Measurements from ENCODE around the gene ASGR2.
"Not testable (repeated sequence)": the region's sequence is repeated elsewhere in the genome, so short reads cannot be mapped to it uniquely, and the experiment has no call there.

Gene ASGR2

DNA sequence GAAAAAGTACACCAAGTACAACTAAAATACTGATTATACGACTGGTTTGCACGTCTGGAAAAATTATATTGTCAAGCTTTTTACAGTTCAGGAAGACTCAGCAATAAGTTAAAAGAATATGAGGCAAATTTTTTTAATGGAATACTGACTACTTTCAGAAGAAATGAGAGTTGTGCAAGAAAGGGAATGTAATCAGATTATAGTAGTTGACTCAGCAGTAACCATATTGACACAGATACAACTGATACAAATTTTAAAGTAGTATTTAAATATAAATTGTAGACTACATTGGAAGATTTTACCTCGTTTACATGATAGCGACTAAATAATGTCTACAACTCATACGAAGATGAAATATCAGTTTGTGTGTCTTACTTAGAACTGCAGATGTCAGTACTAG, 16.7 kb downstream of the ASGR2 start:
- no peak for FAIRE-seq

DNA sequence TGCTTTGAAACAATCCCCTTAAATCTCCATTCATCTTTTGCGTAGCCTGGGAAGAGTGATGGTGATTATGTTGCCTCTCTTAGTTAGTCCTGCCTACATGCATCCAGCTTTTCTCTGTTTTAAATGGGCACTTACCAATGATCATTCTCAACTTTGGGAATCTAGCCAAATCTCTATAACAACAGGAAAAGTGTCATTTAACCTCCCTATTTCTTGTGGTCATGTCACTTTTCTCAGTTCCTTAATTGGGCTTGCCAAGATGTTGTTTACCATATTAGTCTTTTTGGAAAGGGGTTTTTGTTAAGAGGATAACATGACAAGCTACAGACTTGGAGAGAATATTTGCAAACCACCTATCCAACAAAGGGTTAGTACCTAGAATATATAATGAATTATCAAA, 19.0 kb downstream of the ASGR2 start:
- no peak for FAIRE-seq

GRCh38 chr17:7094652-7095019, 20.0 kb downstream of the ASGR2 start:
- FAIRE-seq, result no peak

GRCh38 chr17:7091311-7092005, 23.2 kb downstream of the ASGR2 start:
- FAIRE-seq, result not testable (repeated sequence)

- FAIRE-seq, result not testable (repeated sequence)
Observed at GRCh38 chr17:7089570-7089969, 25.1 kb downstream of the ASGR2 start.

DNA sequence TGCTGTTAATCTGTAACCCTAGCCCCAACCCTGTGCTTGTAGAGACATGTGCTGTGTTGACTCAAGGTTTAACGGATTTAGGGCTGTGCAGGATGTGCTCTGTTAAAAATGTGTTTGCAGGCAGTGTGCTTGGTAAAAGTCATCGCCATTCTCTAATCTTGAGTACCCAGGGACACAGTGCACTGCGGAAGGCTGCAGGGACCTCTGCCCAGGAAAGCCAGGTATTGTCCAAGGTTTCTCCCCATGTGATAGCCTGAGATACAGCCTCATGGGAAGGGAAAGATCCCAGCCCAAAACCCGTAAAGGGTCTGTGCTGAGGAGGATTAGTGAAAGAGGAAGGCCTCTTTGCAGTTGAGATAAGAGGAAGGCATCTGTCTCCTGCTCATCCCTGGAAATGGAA, 26.2 kb downstream of the ASGR2 start:
- FAIRE-seq, result not testable (repeated sequence)

DNA sequence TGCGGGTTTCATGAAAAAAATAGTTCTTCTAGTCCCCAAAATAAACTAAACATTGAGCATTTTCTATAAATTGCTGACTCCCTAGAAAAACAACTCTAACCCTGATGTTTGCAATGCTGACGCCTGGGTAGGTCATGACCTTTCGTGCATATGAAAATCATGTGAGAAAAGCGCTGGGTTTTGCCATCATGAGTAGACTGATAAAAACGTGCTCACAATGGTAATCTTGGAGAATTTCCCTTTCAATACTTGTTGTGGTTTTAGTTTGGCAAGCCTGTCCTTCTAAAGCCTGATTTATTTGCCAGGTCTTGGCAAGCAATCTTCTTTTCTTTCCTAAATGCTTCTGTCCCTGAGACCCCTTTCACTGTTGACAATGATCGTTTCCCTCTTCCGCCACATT, 30.5 kb downstream of the ASGR2 start:
- FAIRE-seq, result no peak

DNA sequence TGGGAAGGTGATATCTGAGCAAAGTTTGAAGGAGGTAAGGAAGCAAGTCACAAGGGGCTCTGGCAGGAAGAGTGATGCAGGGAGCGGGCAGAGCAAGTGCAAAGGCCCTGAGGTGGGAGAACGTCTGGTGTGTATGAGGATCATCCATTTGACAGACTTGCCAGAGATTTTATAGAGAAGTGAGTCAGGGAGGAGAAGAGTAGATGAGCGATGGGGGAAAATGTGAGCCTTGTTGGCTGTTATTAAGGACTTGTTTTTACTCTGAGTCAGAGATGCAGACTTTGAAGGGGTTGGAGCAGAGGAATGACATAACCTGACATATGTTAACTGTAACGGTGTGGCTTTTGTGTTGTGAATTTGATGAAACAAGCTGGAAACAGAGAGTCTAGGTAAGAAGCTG, 31.0 kb downstream of the ASGR2 start:
- no peak for FAIRE-seq

DNA sequence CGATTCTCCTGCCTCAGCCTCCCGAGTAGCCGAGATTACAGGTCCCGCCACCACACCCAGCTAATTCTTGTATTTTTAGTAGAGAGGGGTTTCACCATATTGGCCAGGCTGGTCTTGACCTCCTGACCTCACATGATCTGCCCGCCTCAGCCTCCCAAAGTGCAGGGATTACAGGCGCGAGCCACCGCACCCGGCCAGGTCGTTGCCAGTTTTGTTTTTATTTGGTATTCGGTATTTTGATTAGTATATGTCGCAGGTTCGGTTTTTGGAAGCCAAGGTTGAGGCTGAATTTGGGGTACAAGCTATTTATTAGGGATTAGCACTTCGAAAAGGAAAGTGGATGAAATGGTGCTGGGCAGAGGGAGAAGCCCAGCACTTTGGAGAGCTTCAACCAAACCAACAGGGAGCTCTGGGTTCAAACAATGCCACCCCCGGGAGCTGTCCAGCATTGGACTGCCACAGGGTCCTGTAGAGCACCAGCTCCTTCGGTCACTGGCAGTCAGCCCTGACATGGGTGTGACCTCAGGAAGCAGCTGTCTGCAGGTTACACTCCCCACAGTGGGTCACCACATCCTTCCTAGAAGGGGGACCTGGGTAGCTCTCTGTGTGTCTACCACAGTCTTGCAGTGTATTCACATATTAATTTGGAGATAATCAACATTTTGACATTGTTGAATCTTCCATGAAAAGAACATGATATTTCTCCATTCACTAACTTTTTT, 33.1 kb downstream of the ASGR2 start:
- no peak for FAIRE-seq

DNA sequence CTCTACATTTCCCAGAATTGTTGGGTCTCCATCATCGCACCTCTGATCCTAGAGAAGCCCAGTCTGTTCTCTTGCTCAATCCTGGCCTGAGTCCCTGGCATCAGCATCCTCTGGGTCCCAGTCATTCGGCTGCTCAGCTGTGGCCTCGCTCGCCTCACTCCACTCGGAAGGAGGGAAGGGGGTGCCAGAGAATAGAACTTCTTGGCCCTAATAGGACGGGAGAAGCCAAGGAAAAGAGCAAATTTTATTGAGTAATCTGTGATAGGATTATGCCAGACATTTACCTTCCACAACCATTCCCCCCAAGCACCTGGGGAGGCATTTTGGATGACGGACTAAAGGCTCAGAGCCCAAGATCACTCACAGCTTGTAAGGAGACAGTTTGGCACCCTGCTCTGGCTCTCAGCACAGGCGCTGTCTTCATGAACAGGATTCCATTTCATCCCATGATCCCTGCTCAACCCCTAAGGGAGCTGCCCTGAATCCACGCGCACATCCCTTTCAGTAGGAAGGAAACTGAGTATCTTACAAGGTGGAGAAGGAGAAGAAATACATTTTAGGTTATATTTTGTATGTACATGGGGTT, 34.1 kb downstream of the ASGR2 start:
- FAIRE-seq, result no peak

GRCh38 chr17:7079581-7080455, 34.8 kb downstream of the ASGR2 start, which contains the start of gene CLEC10A:
CLEC10A (minus strand) TSS chr17:7080251; CDS start chr17:7078812, 1,439 bp downstream.
- FAIRE-seq, result no peak

DNA sequence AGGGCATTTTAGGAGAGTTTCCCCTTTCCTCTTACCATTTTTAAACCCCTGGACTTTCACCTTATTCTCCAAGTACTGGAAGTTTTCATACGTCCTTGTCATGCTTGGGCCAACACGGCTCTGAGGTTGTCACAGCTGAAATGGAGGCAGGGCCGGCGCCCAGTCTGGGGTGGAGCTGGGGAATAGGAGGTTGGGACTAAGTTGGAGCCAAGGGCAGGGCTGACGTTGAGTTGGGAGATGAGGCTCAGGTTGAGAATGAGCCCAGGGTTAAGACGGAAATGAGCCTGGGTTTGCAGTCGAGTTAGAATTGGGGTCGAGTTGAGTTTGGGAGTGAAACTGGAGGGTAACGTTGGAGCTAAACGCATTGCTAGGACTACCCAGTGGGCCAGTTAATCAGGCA, 35.9 kb downstream of the ASGR2 start:
- FAIRE-seq, result no peak

DNA sequence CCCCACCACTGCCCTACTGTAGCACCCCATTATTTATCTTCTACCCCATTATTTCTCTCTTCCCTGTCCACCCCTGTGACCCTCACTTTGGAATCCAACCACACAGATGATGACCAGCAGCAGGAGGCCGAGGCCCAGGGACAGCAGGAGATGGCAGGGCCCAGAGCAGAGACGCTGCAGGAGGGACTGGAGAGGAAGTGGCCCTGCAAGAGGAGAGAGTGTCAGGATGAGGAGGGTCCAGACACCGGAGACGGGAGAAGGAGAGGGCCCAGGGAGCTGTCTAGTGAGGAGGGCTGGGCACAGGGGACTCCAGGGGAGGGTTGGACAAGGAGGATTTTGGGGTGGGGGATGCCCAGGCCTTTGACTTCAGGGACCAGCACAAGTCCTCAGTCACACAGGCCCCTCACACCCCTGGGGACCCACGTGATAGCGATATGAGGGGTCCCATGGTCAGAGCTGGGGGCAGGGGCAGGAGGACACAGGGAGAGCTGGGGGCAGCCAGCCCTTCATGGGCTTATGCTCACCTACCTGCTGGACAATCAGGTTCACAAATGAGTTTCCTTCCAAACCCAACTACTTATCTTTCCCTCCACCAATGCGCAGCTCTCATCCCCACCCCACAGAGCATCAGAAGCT, 36.6 kb downstream of the ASGR2 start:
- FAIRE-seq, result no peak

- FAIRE-seq, result no peak
Observed at GRCh38 chr17:7074931-7075330, 39.7 kb downstream of the ASGR2 start.

- FAIRE-seq, result no peak
Observed at GRCh38 chr17:7072406-7072805, 42.2 kb downstream of the ASGR2 start.

DNA sequence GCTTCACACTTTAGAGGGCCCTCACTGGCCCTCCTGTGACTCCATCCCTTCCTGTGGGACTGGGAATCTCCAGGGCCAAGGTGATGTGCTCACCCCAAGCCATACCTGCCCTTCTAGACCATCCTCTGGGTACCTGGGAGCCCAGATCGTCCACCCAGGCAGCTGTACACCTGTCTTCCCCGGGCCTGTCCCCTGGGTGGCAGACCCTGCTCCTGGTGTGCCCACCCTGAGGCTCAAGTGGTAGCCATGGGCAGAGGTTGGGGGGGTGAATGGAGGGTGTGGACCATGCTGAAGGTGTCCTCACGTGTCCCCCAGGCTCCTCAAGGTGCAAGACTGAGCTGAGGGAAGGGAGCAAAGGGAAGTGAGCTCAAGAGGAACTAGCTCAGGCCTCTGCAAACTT, 43.9 kb downstream of the ASGR2 start:
- FAIRE-seq, result no peak

- no peak for FAIRE-seq
Observed at GRCh38 chr17:7068268-7068667, 46.4 kb downstream of the ASGR2 start.

GRCh38 chr17:7067198-7067597, 47.4 kb downstream of the ASGR2 start:
- no peak for FAIRE-seq

DNA sequence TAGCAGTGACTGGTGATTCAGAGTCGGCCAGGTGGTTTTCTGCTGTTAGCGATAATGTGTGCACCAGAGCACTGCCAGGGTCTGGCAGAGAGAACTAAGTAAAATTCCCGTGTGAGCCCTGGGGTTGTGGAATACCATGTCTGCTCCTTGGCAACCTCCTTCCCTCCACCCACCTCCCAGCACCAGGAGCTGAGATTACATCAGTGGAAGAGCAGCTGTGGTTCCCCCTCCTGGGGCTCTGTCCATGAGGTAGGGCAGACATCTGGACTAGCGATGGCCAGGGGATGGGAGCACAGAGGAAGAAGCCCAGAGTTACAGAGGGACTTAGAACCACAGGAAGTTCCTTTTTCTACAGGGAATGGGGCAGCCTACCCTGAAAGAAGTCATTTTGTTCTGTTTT, 50.4 kb downstream of the ASGR2 start:
- FAIRE-seq, result no peak

DNA sequence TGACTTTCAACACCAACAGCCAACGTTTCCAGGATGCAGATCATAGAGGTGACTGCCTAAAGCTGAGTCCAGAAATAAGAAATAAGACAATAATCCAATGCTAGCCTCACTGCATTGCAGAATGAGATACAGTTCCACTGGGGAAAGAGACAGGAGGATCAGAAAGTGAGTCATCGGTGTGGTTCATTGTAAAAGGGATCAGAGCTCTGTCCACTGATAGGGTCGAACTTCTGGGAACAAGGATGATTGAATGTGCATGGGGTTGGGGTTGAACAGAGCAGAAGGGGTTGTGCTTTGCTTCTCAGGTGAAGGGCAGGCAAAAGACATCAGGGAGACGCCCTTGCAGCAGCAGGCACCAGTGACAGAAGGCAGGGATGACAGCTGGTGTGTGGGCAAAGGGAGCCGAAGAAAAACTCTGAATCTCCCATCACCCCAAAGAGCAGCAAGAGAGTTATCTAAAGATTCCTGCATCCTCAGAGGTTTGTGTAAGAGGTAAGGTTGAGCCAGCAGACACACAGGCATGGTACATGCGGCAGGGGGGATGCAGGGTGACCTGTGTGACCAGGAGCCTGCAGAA, 51.0 kb downstream of the ASGR2 start:
- no peak for FAIRE-seq

GRCh38 chr17:7060165-7060891, 54.3 kb downstream of the ASGR2 start:
- no peak for FAIRE-seq

Data from islet of Langerhans (tissue), 1 donor.